ENCODE measurements around the gene SMPD2.

- TF ChIP-seq, protein P1, sequence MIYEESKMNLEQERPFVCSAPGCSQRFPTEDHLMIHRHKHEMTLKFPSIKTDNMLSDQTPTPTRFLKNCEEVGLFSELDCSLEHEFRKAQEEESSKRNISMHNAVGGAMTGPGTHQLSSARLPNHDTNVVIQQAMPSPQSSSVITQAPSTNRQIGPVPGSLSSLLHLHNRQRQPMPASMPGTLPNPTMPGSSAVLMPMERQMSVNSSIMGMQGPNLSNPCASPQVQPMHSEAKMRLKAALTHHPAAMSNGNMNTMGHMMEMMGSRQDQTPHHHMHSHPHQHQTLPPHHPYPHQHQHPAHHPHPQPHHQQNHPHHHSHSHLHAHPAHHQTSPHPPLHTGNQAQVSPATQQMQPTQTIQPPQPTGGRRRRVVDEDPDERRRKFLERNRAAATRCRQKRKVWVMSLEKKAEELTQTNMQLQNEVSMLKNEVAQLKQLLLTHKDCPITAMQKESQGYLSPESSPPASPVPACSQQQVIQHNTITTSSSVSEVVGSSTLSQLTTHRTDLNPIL (CRISPR knock-in tag; IDR thresholded peaks at IDR 0.05; ENCODE audit: low read depth): no peak
- TF ChIP-seq ARNTL (CRISPR knock-in tag; IDR thresholded peaks at IDR 0.05; ENCODE audit: borderline replicate concordance, low read depth) (no peak), PPARA (CRISPR knock-in tag; IDR thresholded peaks at IDR 0.05; ENCODE audit: borderline replicate concordance) (no peak), ISL1 (CRISPR knock-in tag; IDR thresholded peaks at IDR 0.05) (no peak), ZFP30 (CRISPR knock-in tag; IDR thresholded peaks at IDR 0.05) (no peak), TSHZ2 (CRISPR knock-in tag; IDR thresholded peaks at IDR 0.05) (no peak), ZNF8 (CRISPR knock-in tag; IDR thresholded peaks at IDR 0.05) (no peak), CSDC2 (CRISPR knock-in tag; IDR thresholded peaks at IDR 0.05) (no peak), POU6F1 (CRISPR knock-in tag; IDR thresholded peaks at IDR 0.05; ENCODE audit: borderline replicate concordance, low read depth) (no peak)
- TF ChIP-seq, protein P2, sequence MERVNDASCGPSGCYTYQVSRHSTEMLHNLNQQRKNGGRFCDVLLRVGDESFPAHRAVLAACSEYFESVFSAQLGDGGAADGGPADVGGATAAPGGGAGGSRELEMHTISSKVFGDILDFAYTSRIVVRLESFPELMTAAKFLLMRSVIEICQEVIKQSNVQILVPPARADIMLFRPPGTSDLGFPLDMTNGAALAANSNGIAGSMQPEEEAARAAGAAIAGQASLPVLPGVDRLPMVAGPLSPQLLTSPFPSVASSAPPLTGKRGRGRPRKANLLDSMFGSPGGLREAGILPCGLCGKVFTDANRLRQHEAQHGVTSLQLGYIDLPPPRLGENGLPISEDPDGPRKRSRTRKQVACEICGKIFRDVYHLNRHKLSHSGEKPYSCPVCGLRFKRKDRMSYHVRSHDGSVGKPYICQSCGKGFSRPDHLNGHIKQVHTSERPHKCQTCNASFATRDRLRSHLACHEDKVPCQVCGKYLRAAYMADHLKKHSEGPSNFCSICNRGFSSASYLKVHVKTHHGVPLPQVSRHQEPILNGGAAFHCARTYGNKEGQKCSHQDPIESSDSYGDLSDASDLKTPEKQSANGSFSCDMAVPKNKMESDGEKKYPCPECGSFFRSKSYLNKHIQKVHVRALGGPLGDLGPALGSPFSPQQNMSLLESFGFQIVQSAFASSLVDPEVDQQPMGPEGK (CRISPR knock-in tag; IDR thresholded peaks at IDR 0.05; ENCODE audit: borderline replicate concordance): no peak
These were observed 16.4 kb downstream of the SMPD2 start for GRCh38 chr6:109456710-109457561.
